Ishikawa (cell line): Measurements from ENCODE around the gene BBLN.
A peak's percentile ranks its signal among the peaks of the same experiment; 100 is the strongest.

Experiments
- CEBPB ChIP-seq: IDR thresholded peaks from 2 replicates; pipeline ENCODE4 v1.6.1; 2012
- CREB1 ChIP-seq: IDR thresholded peaks from 2 replicates; pipeline ENCODE4 v1.6.1; 2012; ENCODE audit warnings: low read depth
- EGR1 ChIP-seq: IDR thresholded peaks from 2 replicates; pipeline ENCODE4 v1.6.1; 2012
- EP300 ChIP-seq: IDR thresholded peaks from 2 replicates; pipeline ENCODE4 v1.6.1; 2012; ENCODE audit warnings: borderline replicate concordance
- FOXM1 ChIP-seq: IDR thresholded peaks from 2 replicates; pipeline ENCODE4 v1.6.1; 2012; ENCODE audit warnings: low read depth, borderline replicate concordance
- NFIC ChIP-seq: IDR thresholded peaks from 2 replicates; pipeline ENCODE4 v1.6.1; 2012
- RAD21 ChIP-seq: IDR thresholded peaks from 2 replicates; pipeline ENCODE4 v1.6.1; 2012; ENCODE audit warnings: low read depth
- REST ChIP-seq: IDR thresholded peaks from 2 replicates; pipeline ENCODE4 v1.6.1; 2012; ENCODE audit warnings: low read depth, mild to moderate bottlenecking
- TAF1 ChIP-seq: IDR thresholded peaks from 2 replicates; pipeline ENCODE4 v1.6.1; 2012; ENCODE audit warnings: low read depth, mild to moderate bottlenecking
- TCF12 ChIP-seq: IDR thresholded peaks from 2 replicates; pipeline ENCODE4 v1.6.1; 2012; ENCODE audit warnings: low read depth
- TEAD4 ChIP-seq: IDR thresholded peaks from 2 replicates; pipeline ENCODE4 v1.6.1; 2012
- YY1 ChIP-seq: IDR thresholded peaks from 2 replicates; pipeline ENCODE4 v1.6.1; 2012; ENCODE audit warnings: low read depth
- ZBTB7A ChIP-seq: IDR thresholded peaks from 2 replicates; pipeline ENCODE4 v1.6.1; 2012; ENCODE audit warnings: low read depth
- TF ChIP-seq, protein P1 (sequence below): IDR thresholded peaks from 2 replicates; pipeline ENCODE4 v1.6.1; 2012
- TF ChIP-seq, protein P2 (sequence below): IDR thresholded peaks from 2 replicates; pipeline ENCODE4 v1.6.1; 2012

BBLN gene

GRCh38 chr9:128128836-128129590 is 31.1 kb upstream of the BBLN start:
- TF ChIP-seq NFIC = no peak
- no peak for TF ChIP-seq TEAD4

- TF ChIP-seq RAD21 = peak; percentile 3; the same call in 1 of the 2 replicates
Observed at GRCh38 chr9:128129976-128130590, 30.0 kb upstream of the BBLN start.

- TF ChIP-seq TEAD4 (no peak), YY1 (no peak), CREB1 (no peak), CEBPB (no peak), EGR1 (no peak)
- TF ChIP-seq, protein P1, sequence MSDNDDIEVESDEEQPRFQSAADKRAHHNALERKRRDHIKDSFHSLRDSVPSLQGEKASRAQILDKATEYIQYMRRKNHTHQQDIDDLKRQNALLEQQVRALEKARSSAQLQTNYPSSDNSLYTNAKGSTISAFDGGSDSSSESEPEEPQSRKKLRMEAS = no peak
Observed at GRCh38 chr9:128136816-128137793, 23.0 kb upstream of the BBLN start.

DNA sequence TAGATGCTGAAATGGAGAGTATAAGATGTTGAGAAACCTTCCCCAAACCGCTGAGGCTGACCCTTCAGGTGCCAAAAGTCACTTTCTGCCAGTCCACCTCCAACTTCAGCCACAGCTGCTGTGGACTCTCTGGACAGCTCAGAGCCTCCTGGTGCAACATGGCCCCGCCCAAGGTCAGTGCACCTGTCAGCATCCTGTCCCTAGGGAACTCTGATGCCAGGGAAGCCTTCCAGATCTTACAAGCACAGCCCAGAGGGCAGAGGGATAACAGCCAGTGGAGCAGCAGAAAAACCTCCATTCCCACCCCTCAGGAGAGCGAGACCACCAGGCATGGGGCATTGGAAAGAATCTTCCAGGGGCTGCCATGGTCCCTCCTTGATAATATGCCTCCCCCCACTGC is 22.1 kb upstream of the BBLN start:
- TF ChIP-seq ZBTB7A = no peak
- no peak for TF ChIP-seq NFIC

DNA sequence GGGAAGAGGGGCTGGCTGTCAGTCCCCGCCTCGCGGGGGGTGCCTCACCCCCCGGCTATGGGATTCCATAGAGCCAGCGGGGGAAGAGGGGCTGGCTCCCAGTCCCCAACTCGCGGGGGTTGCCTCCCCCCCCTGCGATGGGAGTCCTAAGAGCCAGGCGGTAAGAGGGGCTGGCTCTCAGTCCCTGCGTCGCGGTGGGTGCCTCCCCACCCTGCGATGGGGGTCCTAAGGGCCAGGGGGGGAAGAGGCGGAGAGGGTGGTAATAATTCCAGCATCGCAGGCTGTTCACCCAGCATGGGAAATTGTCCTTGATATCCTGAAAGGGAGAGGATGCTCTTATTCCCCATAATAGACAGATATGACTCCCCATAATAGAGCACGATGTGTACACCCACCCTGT is 20.4 kb upstream of the BBLN start:
- TF ChIP-seq TAF1 = no peak
- no peak for TF ChIP-seq TEAD4
- TF ChIP-seq REST = no peak
- TF ChIP-seq ZBTB7A = no peak
- TF ChIP-seq FOXM1 = no peak
- no peak for TF ChIP-seq RAD21
- no peak for TF ChIP-seq NFIC
- TF ChIP-seq TCF12 = no peak
- TF ChIP-seq, protein P1 = no peak
- TF ChIP-seq CREB1 = no peak

DNA sequence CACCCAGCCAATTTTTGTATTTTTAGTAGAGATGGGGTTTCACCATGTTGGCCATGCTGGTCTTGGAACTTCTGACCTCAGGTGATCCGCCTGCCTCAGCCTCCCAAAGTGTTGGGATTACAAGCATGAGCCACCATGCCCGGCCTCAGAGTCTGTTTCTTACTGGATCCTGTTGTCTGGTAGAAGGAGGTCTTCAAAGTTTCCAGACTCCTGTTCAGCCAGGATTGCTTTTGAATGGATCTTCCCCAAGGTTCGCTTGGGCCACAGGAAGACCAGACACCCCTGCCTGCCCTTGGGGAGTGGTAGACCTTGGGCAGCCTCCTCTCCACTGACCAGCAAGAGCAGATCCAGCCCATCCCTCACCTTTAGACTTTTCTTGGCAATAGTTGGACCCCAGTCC is 18.5 kb upstream of the BBLN start:
- TF ChIP-seq ZBTB7A (no peak), TCF12 (no peak), CREB1 (no peak), CEBPB (no peak), RAD21 (no peak), YY1 (no peak), TEAD4 (no peak), TAF1 (no peak), EP300 (no peak), FOXM1 (no peak), NFIC (no peak), EGR1 (no peak), REST (no peak)
- TF ChIP-seq, protein P2, sequence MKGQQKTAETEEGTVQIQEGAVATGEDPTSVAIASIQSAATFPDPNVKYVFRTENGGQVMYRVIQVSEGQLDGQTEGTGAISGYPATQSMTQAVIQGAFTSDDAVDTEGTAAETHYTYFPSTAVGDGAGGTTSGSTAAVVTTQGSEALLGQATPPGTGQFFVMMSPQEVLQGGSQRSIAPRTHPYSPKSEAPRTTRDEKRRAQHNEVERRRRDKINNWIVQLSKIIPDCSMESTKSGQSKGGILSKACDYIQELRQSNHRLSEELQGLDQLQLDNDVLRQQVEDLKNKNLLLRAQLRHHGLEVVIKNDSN = no peak
- TF ChIP-seq, protein P1 = no peak
